Esophagus squamous epithelium (tissue), 5 donors: Measurements from ENCODE around the gene TFDP2. TPM values are rescaled to one million over a fixed set of nuclear protein-coding genes. Genes with fewer than 3 reads are reported as not detected.

Experiments
- DNase-seq: peaks from one replicate; lab custom pipeline; 2025; lab: John Stamatoyannopoulos, UW
- H3K27ac ChIP-seq, 4 donors: fragments of 200-600 bp; sonication (generic); one replicate each; pipeline ENCODE4 v1.5.1; 2016 to 2019; ENCODE audit warnings: mild to moderate bottlenecking in 1 of 4
- H3K27me3 ChIP-seq, 4 donors: fragments of 200-600 bp; sonication (generic); 1 replicate in 3 of 4; 2 replicates in 1 of 4; pipeline versions ENCODE4 v1.5.1 to v1.6.0; 2017 to 2021; ENCODE audit warnings: antibody characterized with exemption in 1 of 4
- H3K36me3 ChIP-seq, 3 donors: fragments of 200-600 bp; sonication (generic); one replicate each; pipeline ENCODE4 v1.5.1; 2016 to 2019
- H3K4me1 ChIP-seq, 3 donors: fragments of 200-600 bp; sonication (generic); one replicate each; pipeline ENCODE4 v1.5.1; 2017 to 2019
- H3K4me3 ChIP-seq, 4 donors: fragments of 200-600 bp; sonication (generic); 1 replicate in 3 of 4; 2 replicates in 1 of 4; pipeline ENCODE4 v1.5.1; 2016 to 2019; ENCODE audit warnings: mild to moderate bottlenecking in 2 of 4, moderate library complexity in 1 of 4
- H3K9me3 ChIP-seq, 3 donors: fragments of 200-600 bp; sonication (generic); one replicate each; pipeline ENCODE4 v1.5.1; 2016 to 2019
- CTCF ChIP-seq, 6 experiments: fragments of 450-650 bp in 4 of 6; fragments of 200-600 bp in 2 of 6; sonication (generic) in 2 of 6; IDR thresholded peaks; one replicate each; pipeline ENCODE4 v1.5.1; 2016 to 2019; ENCODE audit warnings: antibody characterized with exemption in 6 of 6, mild to moderate bottlenecking in 4 of 6, moderate library complexity in 4 of 6
- POLR2A ChIP-seq, 4 donors: fragments of 450-650 bp; IDR thresholded peaks; one replicate each; pipeline ENCODE4 v1.6.1; 2017; ENCODE audit warnings: antibody characterized with exemption in 4 of 4, mild to moderate bottlenecking in 4 of 4, moderate library complexity in 3 of 4
- whole genome bisulfite sequencing, 2 donors: methylation state at CpG; one replicate each; pipeline ENCODE4 v1.1.5; 2018; 5-methylcytosine and 5-hydroxymethylcytosine counted together
- intact Hi-C: fragments of 100-400 bp; cut with DNase I; formaldehyde crosslinking; loops from one replicate; pipeline ENCODE4 v1.15.0; 2022
- total RNA-seq, 4 donors: library from RNA; depleted of rRNA; stranded (reverse); fragments of >200 nt; gene quantifications; one replicate each; pipeline ENCODE4 v1.1.0, GENCODE V29; 2016
- donor health status: DM: yes; HTN: yes; CAD: no.

TFDP2 gene
- total RNA-seq, 4 donors from 2014 or later, result 13.1 to 37.6 (median 18.6) TPM

- Histone ChIP-seq H3K4me1 (no peaks in the 10 kb centered on the region), H3K36me3 (peaks cover 0 to 93% (median 26%) of the 10 kb centered on the region in 3 donors), H3K9me3 (no peaks in the 10 kb centered on the region), H3K27ac (no peak overlapping the region), H3K4me3 (no peak overlapping the region), H3K27me3 (no peaks in the 10 kb centered on the region)
- DNase-seq, result no peak
- intact Hi-C loops, result no loop called here
- TF ChIP-seq POLR2A (IDR thresholded peaks at IDR 0.05), result no peak
- TF ChIP-seq CTCF (IDR thresholded peaks at IDR 0.05), result no peak
These were observed 239.9 kb downstream of the TFDP2 start for GRCh38 chr3:141909408-141909807.

GRCh38 chr3:141905129-141905528 is 244.2 kb downstream of the TFDP2 start:
- Histone ChIP-seq H3K27ac (no peak overlapping the region), H3K4me3 (no peak overlapping the region), H3K36me3 (peaks cover 0 to 72% (median 26%) of the 10 kb centered on the region in 3 donors), H3K4me1 (peaks cover 0 to 18% (median 4%) of the 10 kb centered on the region in 3 donors), H3K9me3 (peaks cover 0 to under 1% (median 0%) of the 10 kb centered on the region in 3 donors), H3K27me3 (no peaks in the 10 kb centered on the region)
- intact Hi-C loops, result no loop called here
- WGBS, 2 donors, result 61 to 77% methylated on average over 2 of the region's 2 CpGs
- no peak for TF ChIP-seq CTCF (IDR thresholded peaks at IDR 0.05)
- TF ChIP-seq POLR2A (IDR thresholded peaks at IDR 0.05), result no peak
- DNase-seq, result no peak

- WGBS, 2 donors, result 48 to 67% methylated on average over 4 of the region's 4 CpGs
- H3K36me3 ChIP-seq, result peaks cover 0 to 72% (median 17%) of the 10 kb centered on the region in 3 donors
- TF ChIP-seq CTCF (IDR thresholded peaks at IDR 0.05) (no peak), POLR2A (IDR thresholded peaks at IDR 0.05) (no peak)
- H3K9me3 ChIP-seq, result peaks cover 0 to 6% (median 0%) of the 10 kb centered on the region in 3 donors
- no peak overlapping the region for H3K4me3 ChIP-seq
- no peak for DNase-seq
- no peaks in the 10 kb centered on the region for H3K27me3 ChIP-seq
- H3K27ac ChIP-seq, result no peak overlapping the region
- intact Hi-C loops, result no loop called here
- peaks cover 0 to 18% (median 4%) of the 10 kb centered on the region in 3 donors for H3K4me1 ChIP-seq
These were observed 245.1 kb downstream of the TFDP2 start for GRCh38 chr3:141904203-141904602.

- H3K27ac ChIP-seq, result no peak overlapping the region
- H3K4me3 ChIP-seq, result no peak overlapping the region
- no peak for TF ChIP-seq CTCF (IDR thresholded peaks at IDR 0.05)
- no peak for TF ChIP-seq POLR2A (IDR thresholded peaks at IDR 0.05)
- H3K9me3 ChIP-seq, result peaks cover 0 to 6% (median 0%) of the 10 kb centered on the region in 3 donors
- intact Hi-C loops, result no loop called here
- no peaks in the 10 kb centered on the region for H3K27me3 ChIP-seq
- WGBS, 2 donors, result 79 to 80% methylated on average over 2 of the region's 2 CpGs
- no peak for DNase-seq
- peaks cover 0 to 18% (median 4%) of the 10 kb centered on the region in 3 donors for H3K4me1 ChIP-seq
- H3K36me3 ChIP-seq, result peaks cover 0 to 61% (median under 1%) of the 10 kb centered on the region in 3 donors
These were observed 247.4 kb downstream of the TFDP2 start for GRCh38 chr3:141901914-141902313.

- intact Hi-C loops, result no loop called here
- WGBS, 2 donors, result 94 to 96% methylated on average over 3 of the region's 3 CpGs
- peaks cover 0 to 49% (median 0%) of the 10 kb centered on the region in 3 donors for H3K36me3 ChIP-seq
- H3K4me1 ChIP-seq, result peaks cover 0 to 20% (median 4%) of the 10 kb centered on the region in 3 donors
- H3K27ac ChIP-seq, result no peak overlapping the region
- no peaks in the 10 kb centered on the region for H3K27me3 ChIP-seq
- TF ChIP-seq CTCF (IDR thresholded peaks at IDR 0.05) (no peak), POLR2A (IDR thresholded peaks at IDR 0.05) (no peak)
- no peak overlapping the region for H3K4me3 ChIP-seq
- peaks cover 0 to 6% (median 0%) of the 10 kb centered on the region in 3 donors for H3K9me3 ChIP-seq
- DNase-seq, result no peak
These were observed 249.0 kb downstream of the TFDP2 start for GRCh38 chr3:141900343-141900742.
